Endodermal cell (in vitro differentiated cells): ENCODE measurements around the gene TP53RK. TPM values are rescaled to one million over a fixed set of nuclear protein-coding genes. Genes with fewer than 3 reads are reported as not detected.

Experiments used
- DNase-seq: peaks from one replicate; pipeline ENCODE4 v3.0.0-alpha.2; 2017
- H3K27ac ChIP-seq: 2 replicates; pipeline ENCODE4 v1.5.1; 2013; ENCODE audit warnings: mild to moderate bottlenecking, low read depth, low read length, moderate library complexity
- H3K27me3 ChIP-seq: 2 replicates; pipeline ENCODE4 v1.6.1; 2013; ENCODE audit warnings: mild to moderate bottlenecking, low read length, moderate library complexity; ENCODE audit not compliant: insufficient read depth, control insufficient read depth, poor library complexity, severe bottlenecking
- H3K36me3 ChIP-seq: 2 replicates; pipeline ENCODE4 v1.7.0; 2013; ENCODE audit warnings: mild to moderate bottlenecking, low read length, moderate library complexity; ENCODE audit not compliant: control insufficient read depth, insufficient read depth
- H3K4me1 ChIP-seq: one replicate; pipeline ENCODE4 v1.7.0; 2013; ENCODE audit warnings: low read length; ENCODE audit not compliant: control insufficient read depth, insufficient read depth
- H3K4me3 ChIP-seq: 2 replicates; pipeline ENCODE4 v1.5.1; 2013; ENCODE audit warnings: mild to moderate bottlenecking, low read length, moderate library complexity
- H3K9ac ChIP-seq: 2 replicates; pipeline ENCODE4 v1.6.1; 2013; ENCODE audit warnings: mild to moderate bottlenecking, low read length, moderate library complexity; ENCODE audit not compliant: poor library complexity, severe bottlenecking; ENCODE audit errors: extremely low read depth
- H3K9me3 ChIP-seq: 2 replicates; pipeline ENCODE4 v1.6.1; 2013; ENCODE audit warnings: mild to moderate bottlenecking, low read length, moderate library complexity; ENCODE audit not compliant: control insufficient read depth
- H3K27ac Mint-ChIP-seq: 2 replicates; pipeline ENCODE4 v1.8.0; 2020; ENCODE audit warnings: mixed read lengths
- H3K27me3 Mint-ChIP-seq: 2 replicates; pipeline ENCODE4 v1.8.0; 2021; ENCODE audit warnings: mild to moderate bottlenecking, mixed read lengths; ENCODE audit not compliant: insufficient read depth
- H3K36me3 Mint-ChIP-seq: 2 replicates; pipeline ENCODE4 v1.8.0; 2020; ENCODE audit warnings: low read depth, mixed read lengths
- H3K4me1 Mint-ChIP-seq: 2 replicates; pipeline ENCODE4 v1.8.0; 2020; ENCODE audit warnings: mixed read lengths
- H3K4me3 Mint-ChIP-seq: 2 replicates; pipeline ENCODE4 v1.8.0; 2020; ENCODE audit warnings: mild to moderate bottlenecking, moderate library complexity, mixed read lengths
- H3K9me3 Mint-ChIP-seq: 2 replicates; pipeline ENCODE4 v1.8.0; 2020; ENCODE audit warnings: mild to moderate bottlenecking, mixed read lengths
- CTCF ChIP-seq: fragments of 200-600 bp; sonication (generic); conservative IDR thresholded peaks from 2 replicates; pipeline ENCODE4 v1.5.0; 2021; ENCODE audit warnings: antibody characterized with exemption, mild to moderate bottlenecking
- WGBS, 2 experiments: methylation state at CpG; one replicate each; pipeline versions ENCODE4 v1.1.5 to v1.1.7; 2013; ENCODE audit warnings: missing lambda C conversion rate in 2 of 2, mixed read lengths in 1 of 2; ENCODE audit not compliant: insufficient coverage in 1 of 2, insufficient read length in 1 of 2; 5-methylcytosine and 5-hydroxymethylcytosine counted together
- total RNA-seq, 2 donors: library from RNA; stranded (reverse); fragmentation: NEBNext Ultra II Directional in 1 of 2; extraction: Animal tissue kit (Norgen Biotek cat#: 25700) in 1 of 2; gene quantifications; 2 replicates in 1 of 2; 3 replicates in 1 of 2; pipeline ENCODE4 v1.2.1, GENCODE V29; 2021

The TP53RK gene
- total RNA-seq, 2 donors from 2014 or later: 9.4 to 9.9 TPM

- peaks cover 35% of the 10 kb centered on the region for H3K27me3 Mint-ChIP-seq
- peaks cover 38% of the 10 kb centered on the region for H3K27me3 ChIP-seq
- WGBS, 2 experiments: 80% methylated on average over 10 to 18 of the region's 18 CpGs
- H3K27ac Mint-ChIP-seq: no peak overlapping the region
- H3K9ac ChIP-seq: no peak overlapping the region
- no peaks in the 10 kb centered on the region for H3K36me3 Mint-ChIP-seq
- H3K9me3 Mint-ChIP-seq: peaks cover 3% of the 10 kb centered on the region
- H3K4me1 ChIP-seq: no peaks in the 10 kb centered on the region
- H3K4me3 Mint-ChIP-seq: no peak overlapping the region
- no peak for DNase-seq
- H3K27ac ChIP-seq: peak overlapping the region; percentile 76
- TF ChIP-seq CTCF: no peak
- no peaks in the 10 kb centered on the region for H3K4me1 Mint-ChIP-seq
- H3K9me3 ChIP-seq: no peaks in the 10 kb centered on the region
- no peak overlapping the region for H3K4me3 ChIP-seq
- H3K36me3 ChIP-seq: no peaks in the 10 kb centered on the region
Measured at GRCh38 chr20:46638134-46638897, 50.9 kb downstream of the TP53RK start.

- no peak overlapping the region for H3K27ac Mint-ChIP-seq
- H3K9me3 Mint-ChIP-seq: peaks cover 3% of the 10 kb centered on the region
- TF ChIP-seq CTCF: no peak
Measured at GRCh38 chr20:46637427-46638133, 51.7 kb downstream of the TP53RK start.

GRCh38 chr20:46637020-46637419 lies 52.2 kb downstream of the TP53RK start:
- no peaks in the 10 kb centered on the region for H3K36me3 ChIP-seq
- peaks cover 24% of the 10 kb centered on the region for H3K27me3 Mint-ChIP-seq
- no peak overlapping the region for H3K4me3 Mint-ChIP-seq
- H3K27me3 ChIP-seq: peaks cover 25% of the 10 kb centered on the region
- H3K9ac ChIP-seq: no peak overlapping the region
- DNase-seq: no peak
- H3K27ac ChIP-seq: no peak overlapping the region
- peaks cover 6% of the 10 kb centered on the region for H3K4me1 Mint-ChIP-seq
- no peak for TF ChIP-seq CTCF
- no peaks in the 10 kb centered on the region for H3K36me3 Mint-ChIP-seq
- no peak overlapping the region for H3K4me3 ChIP-seq
- H3K9me3 Mint-ChIP-seq: peaks cover 3% of the 10 kb centered on the region
- no peaks in the 10 kb centered on the region for H3K9me3 ChIP-seq
- peaks cover 1% of the 10 kb centered on the region for H3K4me1 ChIP-seq
- no peak overlapping the region for H3K27ac Mint-ChIP-seq
- WGBS, 2 experiments: 90 to 94% methylated on average over 5 to 11 of the region's 11 CpGs

More at GRCh38 chr20:46637427-46638133, 51.7 kb downstream of the TP53RK start:
- no peaks in the 10 kb centered on the region for H3K9me3 ChIP-seq
- no peak overlapping the region for H3K4me3 ChIP-seq
- Mint-ChIP-seq H3K27me3 (peaks cover 28% of the 10 kb centered on the region), H3K4me1 (no peaks in the 10 kb centered on the region), H3K36me3 (no peaks in the 10 kb centered on the region), H3K4me3 (no peak overlapping the region)
- H3K4me1 ChIP-seq: no peaks in the 10 kb centered on the region
- no peak overlapping the region for H3K9ac ChIP-seq
- peak overlapping the region; percentile 76 for H3K27ac ChIP-seq
- no peak for DNase-seq
- peaks cover 31% of the 10 kb centered on the region for H3K27me3 ChIP-seq
- WGBS, 2 experiments: 90 to 94% methylated on average over 3 of the region's 4 CpGs
- no peaks in the 10 kb centered on the region for H3K36me3 ChIP-seq
